ENCODE data around the gene SEC14L5.

DNA sequence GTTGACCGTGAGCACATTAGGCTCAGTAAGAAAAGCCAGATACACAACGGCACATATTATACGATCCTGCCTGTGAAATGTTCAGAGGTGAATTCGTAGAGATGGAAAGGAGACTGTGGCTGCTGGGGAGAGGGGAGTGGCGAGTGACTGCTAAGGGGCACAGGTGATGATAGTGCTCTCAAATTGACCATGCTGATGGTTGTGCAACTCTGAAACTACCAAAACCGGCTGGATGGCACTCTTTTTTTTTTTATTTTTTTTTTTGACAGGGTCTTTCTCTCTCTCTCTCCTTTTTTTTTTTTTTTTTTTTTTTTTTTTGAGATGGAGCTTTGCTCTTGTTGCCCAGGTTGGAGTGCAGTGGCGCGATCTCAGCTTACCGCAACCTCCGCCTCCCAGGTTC lies 8.1 kb upstream of the SEC14L5 start:
- no peak for TF ChIP-seq POLR2A (IDR thresholded peaks at IDR 0.05; ENCODE audit: low read length)
- TF ChIP-seq GATA1 (IDR thresholded peaks at IDR 0.05; ENCODE audit: low read depth, low read length) = no peak
